HEK293 (cell line): ENCODE data around the gene MARVELD1.
A peak's percentile ranks its signal among the peaks of the same experiment; 100 is the strongest.

Experiments
- BCL11B ChIP-seq: fragments of 450-650 bp; formaldehyde crosslinking; IDR thresholded peaks from 2 replicates; pipeline ENCODE4 v1.5.1; 2016; ENCODE audit warnings: low read depth, missing biosample characterization, missing genetic modification characterization
- BCL6B ChIP-seq: fragments of 450-650 bp; formaldehyde crosslinking; IDR thresholded peaks from 2 replicates; pipeline ENCODE4 v1.5.1; 2017; ENCODE audit warnings: missing biosample characterization, missing genetic modification characterization
- ELK4 ChIP-seq: IDR thresholded peaks from 2 replicates; pipeline ENCODE4 v1.6.1; 2011; ENCODE audit warnings: mild to moderate bottlenecking, low read depth, low read length, borderline replicate concordance
- GLI2 ChIP-seq: fragments of 450-650 bp; formaldehyde crosslinking; IDR thresholded peaks from 2 replicates; pipeline ENCODE4; 2017; ENCODE audit warnings: missing biosample characterization, missing genetic modification characterization, low read depth, borderline replicate concordance
- GLIS1 ChIP-seq: fragments of 450-650 bp; formaldehyde crosslinking; IDR thresholded peaks from 2 replicates; pipeline ENCODE4 v1.5.1; 2016; ENCODE audit warnings: missing biosample characterization, missing genetic modification characterization
- HIC1 ChIP-seq: fragments of 450-650 bp; formaldehyde crosslinking; IDR thresholded peaks from 2 replicates; pipeline ENCODE4 v1.5.1; 2016; ENCODE audit warnings: missing biosample characterization, missing genetic modification characterization
- HOXA7 ChIP-seq: sonication (generic); formaldehyde crosslinking; IDR thresholded peaks from 2 replicates; pipeline ENCODE4 v1.8.1; 2022; ENCODE audit warnings: missing genetic modification reagents, borderline replicate concordance
- HOXD13 ChIP-seq: sonication (generic); formaldehyde crosslinking; IDR thresholded peaks from 2 replicates; pipeline ENCODE4 v1.8.0; 2022; ENCODE audit warnings: missing genetic modification reagents, borderline replicate concordance
- REPIN1 ChIP-seq: fragments of 450-650 bp; formaldehyde crosslinking; IDR thresholded peaks from 2 replicates; pipeline ENCODE4 v1.5.1; 2017; ENCODE audit warnings: missing biosample characterization, missing genetic modification characterization, low read depth
- TCF7L2 ChIP-seq: IDR thresholded peaks from 2 replicates; pipeline ENCODE4 v1.6.1; 2011; ENCODE audit warnings: low read depth, mild to moderate bottlenecking, inconsistent platforms, low read length, moderate library complexity, borderline replicate concordance
- ZBTB17 ChIP-seq: fragments of 450-650 bp; formaldehyde crosslinking; IDR thresholded peaks from 2 replicates; pipeline ENCODE4 v1.5.1; 2016; ENCODE audit warnings: missing biosample characterization, missing genetic modification characterization
- ZBTB20 ChIP-seq: fragments of 450-650 bp; formaldehyde crosslinking; IDR thresholded peaks from 2 replicates; pipeline ENCODE4 v1.5.1; 2016; ENCODE audit warnings: missing biosample characterization, missing genetic modification characterization
- ZBTB8A ChIP-seq: fragments of 450-650 bp; formaldehyde crosslinking; IDR thresholded peaks from 2 replicates; pipeline ENCODE4 v1.5.1; 2016; ENCODE audit warnings: missing biosample characterization, missing genetic modification characterization
- ZNF10 ChIP-seq: fragments of 450-650 bp; formaldehyde crosslinking; IDR thresholded peaks from 2 replicates; pipeline ENCODE4 v1.5.1; 2017; ENCODE audit warnings: missing biosample characterization, missing genetic modification characterization
- ZNF155 ChIP-seq: fragments of 450-650 bp; formaldehyde crosslinking; IDR thresholded peaks from 2 replicates; pipeline ENCODE4 v1.5.1; 2016; ENCODE audit warnings: missing biosample characterization, missing genetic modification characterization
- ZNF174 ChIP-seq: fragments of 450-650 bp; formaldehyde crosslinking; IDR thresholded peaks from 2 replicates; pipeline ENCODE4 v1.5.0; 2017; ENCODE audit warnings: missing biosample characterization, mild to moderate bottlenecking, missing genetic modification characterization
- ZNF175 ChIP-seq: fragments of 450-650 bp; formaldehyde crosslinking; IDR thresholded peaks from 2 replicates; pipeline ENCODE4 v1.5.1; 2016; ENCODE audit warnings: missing biosample characterization, missing genetic modification characterization
- ZNF184 ChIP-seq: fragments of 450-650 bp; IDR thresholded peaks from 2 replicates; pipeline ENCODE4 v1.5.1; 2018; ENCODE audit warnings: missing biosample characterization, mild to moderate bottlenecking, missing genetic modification characterization
- ZNF2 ChIP-seq: fragments of 450-650 bp; formaldehyde crosslinking; IDR thresholded peaks from 2 replicates; pipeline ENCODE4 v1.5.1; 2016; ENCODE audit warnings: missing biosample characterization, missing genetic modification characterization
- ZNF221 ChIP-seq: fragments of 450-650 bp; formaldehyde crosslinking; IDR thresholded peaks from 2 replicates; pipeline ENCODE4 v1.5.1; 2017; ENCODE audit warnings: missing biosample characterization, missing genetic modification characterization, borderline replicate concordance
- ZNF239 ChIP-seq: fragments of 450-650 bp; formaldehyde crosslinking; IDR thresholded peaks from 2 replicates; pipeline ENCODE4 v1.5.1; 2016; ENCODE audit warnings: missing biosample characterization, missing genetic modification characterization
- ZNF311 ChIP-seq: fragments of 450-650 bp; formaldehyde crosslinking; IDR thresholded peaks from 2 replicates; pipeline ENCODE4 v1.5.1; 2017; ENCODE audit warnings: missing biosample characterization, missing genetic modification characterization, borderline replicate concordance
- ZNF404 ChIP-seq: fragments of 450-650 bp; formaldehyde crosslinking; IDR thresholded peaks from 2 replicates; pipeline ENCODE4 v1.5.1; 2017; ENCODE audit warnings: missing biosample characterization, missing genetic modification characterization
- ZNF416 ChIP-seq: fragments of 450-650 bp; formaldehyde crosslinking; IDR thresholded peaks from 2 replicates; pipeline ENCODE4 v1.5.1; 2016; ENCODE audit warnings: missing biosample characterization, missing genetic modification characterization
- ZNF426 ChIP-seq: fragments of 450-650 bp; formaldehyde crosslinking; IDR thresholded peaks from 2 replicates; pipeline ENCODE4 v1.5.1; 2017; ENCODE audit warnings: missing biosample characterization, missing genetic modification characterization, mild to moderate bottlenecking, inconsistent platforms, moderate library complexity
- ZNF488 ChIP-seq: fragments of 450-650 bp; formaldehyde crosslinking; IDR thresholded peaks from 2 replicates; pipeline ENCODE4 v1.5.1; 2016; ENCODE audit warnings: missing biosample characterization, missing genetic modification characterization
- ZNF549 ChIP-seq: fragments of 450-650 bp; IDR thresholded peaks from 2 replicates; pipeline ENCODE4 v1.5.1; 2018; ENCODE audit warnings: missing biosample characterization, missing genetic modification characterization, mild to moderate bottlenecking, inconsistent platforms, moderate library complexity
- ZNF558 ChIP-seq: fragments of 450-650 bp; formaldehyde crosslinking; IDR thresholded peaks from 2 replicates; pipeline ENCODE4 v1.5.1; 2016; ENCODE audit warnings: missing biosample characterization, missing genetic modification characterization
- ZNF610 ChIP-seq: fragments of 450-650 bp; formaldehyde crosslinking; IDR thresholded peaks from 2 replicates; pipeline ENCODE4 v1.5.1; 2016; ENCODE audit warnings: missing biosample characterization, missing genetic modification characterization, borderline replicate concordance
- ZNF621 ChIP-seq: fragments of 450-650 bp; formaldehyde crosslinking; IDR thresholded peaks from 2 replicates; pipeline ENCODE4 v1.5.1; 2017; ENCODE audit warnings: missing biosample characterization, missing genetic modification characterization
- ZNF629 ChIP-seq: fragments of 450-650 bp; formaldehyde crosslinking; IDR thresholded peaks from 2 replicates; pipeline ENCODE4 v1.5.1; 2017; ENCODE audit warnings: missing biosample characterization, missing genetic modification characterization
- ZNF639 ChIP-seq: fragments of 450-650 bp; formaldehyde crosslinking; IDR thresholded peaks from 2 replicates; pipeline ENCODE4 v1.5.1; 2016; ENCODE audit warnings: missing biosample characterization, missing genetic modification characterization
- ZNF664 ChIP-seq: fragments of 450-650 bp; formaldehyde crosslinking; IDR thresholded peaks from 2 replicates; pipeline ENCODE4 v1.5.1; 2016; ENCODE audit warnings: missing biosample characterization, missing genetic modification characterization
- ZSCAN23 ChIP-seq: fragments of 450-650 bp; formaldehyde crosslinking; IDR thresholded peaks from 2 replicates; pipeline ENCODE4 v1.5.1; 2016; ENCODE audit warnings: missing biosample characterization, missing genetic modification characterization
- ZXDB ChIP-seq: fragments of 450-650 bp; formaldehyde crosslinking; IDR thresholded peaks from 2 replicates; pipeline ENCODE4 v1.5.1; 2016; ENCODE audit warnings: missing biosample characterization, missing genetic modification characterization

Gene MARVELD1

GRCh38 chr10:97736902-97737769 is 23.6 kb downstream of the MARVELD1 start, which contains the start of gene ZFYVE27 (continued):
- TF ChIP-seq ZNF549 (tag by site-specific recombination) (no peak), ZBTB17 (peak; percentile 77), ZBTB20 (tag by site-specific recombination) (peak; percentile 70; the same call in 1 of the 2 replicates), GLI2 (no peak), ZNF621 (tag by site-specific recombination) (no peak), ZNF488 (tag by site-specific recombination) (no peak), ZNF558 (tag by site-specific recombination) (no peak), ZNF174 (tag by site-specific recombination) (no peak), ZNF404 (tag by site-specific recombination) (no peak), ZNF155 (tag by site-specific recombination) (no peak), GLIS1 (tag by site-specific recombination) (peak; percentile 20), ZXDB (tag by site-specific recombination) (peak; percentile 98), ZNF639 (tag by site-specific recombination) (peak; percentile 16; the same call in 1 of the 2 replicates), ZBTB8A (tag by site-specific recombination) (peak; percentile 85), ZSCAN23 (tag by site-specific recombination) (no peak), TCF7L2 (no peak), ZNF175 (tag by site-specific recombination) (no peak), ZNF2 (peak; percentile 49; the same call in 1 of the 2 replicates), ELK4 (no peak), ZNF664 (no peak), HIC1 (peak; percentile 50; the same call in 1 of the 2 replicates), BCL11B (tag by site-specific recombination) (peak; percentile 48; the same call in 1 of the 2 replicates), ZNF184 (tag by site-specific recombination) (no peak), ZNF221 (tag by site-specific recombination) (no peak), ZNF629 (tag by site-specific recombination) (peak; percentile 98), HOXD13 (CRISPR knock-in tag) (no peak), HOXA7 (CRISPR knock-in tag) (no peak), ZNF416 (tag by site-specific recombination) (no peak), REPIN1 (tag by site-specific recombination) (peak; percentile 73; the same call in 1 of the 2 replicates), BCL6B (tag by site-specific recombination) (no peak), ZNF426 (tag by site-specific recombination) (no peak), ZNF610 (tag by site-specific recombination) (peak; percentile 70), ZNF311 (no peak), ZNF239 (tag by site-specific recombination) (no peak), ZNF10 (tag by site-specific recombination) (0 out of 2 replicates have a peak, but pooled peaks have one; percentile 19)
